GM12875 (cell line): ENCODE results near the gene PBRM1.

Source experiments
- H3K4me3 ChIP-seq: one replicate; pipeline ENCODE4 v1.5.1; 2011; ENCODE audit warnings: low read depth, low read length, control low read depth
- TF ChIP-seq, protein P1 (sequence below): IDR thresholded peaks from 2 replicates; pipeline ENCODE4 v1.5.1; 2011; ENCODE audit warnings: low read depth, mild to moderate bottlenecking, control low read depth, inconsistent platforms, low read length, moderate library complexity, borderline replicate concordance; ENCODE audit not compliant: insufficient read depth

PBRM1 gene

DNA sequence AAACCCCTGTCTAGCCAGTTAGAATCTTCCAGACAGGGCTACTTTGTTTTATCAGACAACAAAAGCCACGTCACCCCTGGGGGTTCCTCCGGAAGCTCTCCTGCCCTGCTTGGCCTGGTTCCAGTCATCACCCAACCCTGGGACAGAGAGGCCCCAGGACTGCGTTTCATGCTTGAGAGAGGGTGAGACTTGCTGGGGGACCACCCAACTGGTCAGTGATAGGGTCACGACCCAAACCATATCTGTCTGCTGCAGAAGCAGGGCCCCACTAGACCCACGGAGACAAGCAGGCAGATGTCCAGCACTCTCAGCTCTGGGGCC, 153.2 kb downstream of the PBRM1 start:
- TF ChIP-seq, protein P1, sequence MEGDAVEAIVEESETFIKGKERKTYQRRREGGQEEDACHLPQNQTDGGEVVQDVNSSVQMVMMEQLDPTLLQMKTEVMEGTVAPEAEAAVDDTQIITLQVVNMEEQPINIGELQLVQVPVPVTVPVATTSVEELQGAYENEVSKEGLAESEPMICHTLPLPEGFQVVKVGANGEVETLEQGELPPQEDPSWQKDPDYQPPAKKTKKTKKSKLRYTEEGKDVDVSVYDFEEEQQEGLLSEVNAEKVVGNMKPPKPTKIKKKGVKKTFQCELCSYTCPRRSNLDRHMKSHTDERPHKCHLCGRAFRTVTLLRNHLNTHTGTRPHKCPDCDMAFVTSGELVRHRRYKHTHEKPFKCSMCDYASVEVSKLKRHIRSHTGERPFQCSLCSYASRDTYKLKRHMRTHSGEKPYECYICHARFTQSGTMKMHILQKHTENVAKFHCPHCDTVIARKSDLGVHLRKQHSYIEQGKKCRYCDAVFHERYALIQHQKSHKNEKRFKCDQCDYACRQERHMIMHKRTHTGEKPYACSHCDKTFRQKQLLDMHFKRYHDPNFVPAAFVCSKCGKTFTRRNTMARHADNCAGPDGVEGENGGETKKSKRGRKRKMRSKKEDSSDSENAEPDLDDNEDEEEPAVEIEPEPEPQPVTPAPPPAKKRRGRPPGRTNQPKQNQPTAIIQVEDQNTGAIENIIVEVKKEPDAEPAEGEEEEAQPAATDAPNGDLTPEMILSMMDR, result no peak
- H3K4me3 ChIP-seq, result peak overlapping the region; percentile 80

DNA sequence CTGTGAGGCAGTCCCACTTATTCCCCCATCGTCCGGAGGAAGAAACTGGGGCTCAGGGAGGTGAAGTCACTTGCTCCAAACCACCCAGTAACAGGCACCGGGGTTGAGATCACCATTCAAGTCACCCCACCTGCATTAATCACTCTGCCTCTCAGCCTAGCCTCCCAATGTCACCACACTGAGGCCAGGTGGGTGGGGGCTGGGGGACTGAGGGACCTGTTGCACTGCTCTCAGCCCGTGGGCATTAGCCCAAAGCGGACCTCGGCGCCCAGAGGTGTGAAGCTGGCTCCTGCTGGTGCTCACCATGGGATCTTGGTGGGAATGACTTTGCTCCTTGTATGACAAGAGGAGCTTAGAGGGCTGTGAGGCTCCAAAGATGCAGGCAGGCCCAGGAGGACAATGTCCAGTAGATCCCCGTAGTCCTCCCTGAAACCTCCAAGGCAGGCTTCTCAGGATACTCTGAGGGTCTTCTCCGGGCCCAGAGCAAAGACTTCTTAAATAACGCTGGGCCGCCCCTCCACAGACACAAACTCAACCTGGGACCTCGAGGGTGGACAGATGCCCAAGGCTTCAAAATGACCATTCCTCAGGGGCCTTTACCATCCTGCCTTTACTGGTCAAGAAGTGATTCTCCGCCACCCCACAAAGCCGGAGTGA, 153.7 kb downstream of the PBRM1 start:
- TF ChIP-seq, protein P1, result no peak
- H3K4me3 ChIP-seq, result peak overlapping the region; percentile 80

DNA sequence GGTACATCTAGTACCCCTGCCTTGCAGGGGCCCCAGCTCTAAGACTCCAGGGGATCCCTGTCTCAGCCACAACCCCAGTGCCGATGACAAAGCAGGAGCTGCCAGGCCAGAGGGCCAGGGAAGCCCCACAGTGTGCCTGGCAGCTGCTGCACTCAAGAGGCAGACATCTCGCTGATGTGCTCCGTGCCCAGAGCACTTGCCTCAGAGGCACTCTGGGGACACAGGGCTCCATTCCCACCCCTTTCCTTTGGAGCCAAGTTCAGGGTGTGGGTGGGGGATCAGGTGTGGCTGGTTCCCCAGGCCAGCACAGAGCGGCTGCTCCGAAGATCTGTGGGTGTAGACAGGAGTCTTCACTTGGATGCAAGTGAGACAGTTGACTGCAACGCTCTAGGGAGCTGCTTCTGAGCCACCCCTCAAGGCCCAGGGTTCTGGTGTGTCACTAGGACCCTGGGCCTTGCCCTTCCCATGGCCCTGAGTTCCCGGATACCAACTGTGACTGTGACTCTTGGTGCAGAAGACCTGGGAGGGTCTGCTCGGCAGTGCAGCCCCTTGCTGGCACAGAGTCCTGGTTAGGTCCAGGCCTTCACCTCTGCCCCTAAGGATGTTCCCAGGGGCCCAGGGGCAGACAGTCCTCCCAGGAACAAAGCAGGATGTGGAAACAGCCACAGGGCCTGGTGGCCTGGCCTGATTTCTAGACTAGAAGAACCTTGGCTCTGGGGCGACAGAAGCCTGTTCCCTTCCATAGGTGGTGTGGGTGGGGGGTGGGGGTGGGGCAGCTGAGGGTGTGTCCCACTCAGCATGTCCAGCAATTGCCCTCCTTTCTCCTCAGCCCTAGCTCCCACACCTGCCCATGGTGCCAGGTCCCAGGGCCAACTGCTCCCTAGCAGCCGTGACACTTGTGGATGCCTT, 154.5 kb downstream of the PBRM1 start:
- TF ChIP-seq, protein P1, result no peak

DNA sequence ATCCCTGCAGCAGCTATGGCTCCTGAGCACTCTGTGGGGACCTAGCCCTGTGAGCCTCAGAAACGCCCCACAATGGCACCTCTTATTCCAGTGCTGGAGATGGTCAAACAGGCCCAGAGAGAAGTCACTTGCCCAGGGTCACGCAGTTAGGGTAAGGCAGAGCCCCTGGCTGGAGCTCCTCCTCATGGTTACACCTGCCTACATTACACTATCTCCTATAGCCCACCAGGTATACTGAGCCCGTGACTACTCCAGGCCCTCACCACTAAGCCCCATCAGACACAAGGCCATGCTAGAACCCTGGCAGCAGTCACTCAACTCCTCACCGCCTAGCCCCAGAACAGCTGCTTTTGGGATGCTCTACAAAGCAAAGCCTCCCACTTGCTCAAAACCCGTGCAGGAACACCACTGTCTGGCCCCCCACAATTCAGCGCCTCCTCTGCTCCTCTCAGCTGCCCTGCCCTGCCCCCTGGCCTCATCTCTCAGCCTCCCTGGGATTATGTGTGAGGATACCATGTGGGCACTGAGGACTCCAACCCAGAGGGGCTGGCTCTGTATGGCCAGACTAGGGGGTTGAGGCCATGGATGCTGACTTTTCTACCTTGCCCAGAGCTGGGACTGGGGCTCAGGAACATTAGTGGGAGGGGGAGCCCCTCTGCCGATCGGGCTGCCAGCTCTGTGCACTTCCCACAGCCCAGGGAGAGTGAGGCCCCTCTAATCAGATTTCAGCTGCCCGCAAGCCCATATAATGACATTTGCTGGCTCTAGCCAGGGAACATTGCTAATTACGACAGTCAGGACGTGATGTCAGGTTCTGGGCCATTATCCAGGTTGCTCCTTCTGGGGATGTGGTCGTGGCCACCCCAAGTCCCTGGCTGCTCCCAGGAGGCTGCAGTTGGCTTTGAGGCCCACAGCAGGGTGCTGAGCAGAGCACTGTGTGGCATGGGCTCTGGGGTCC, 156.1 kb downstream of the PBRM1 start:
- TF ChIP-seq, protein P1, result no peak
- H3K4me3 ChIP-seq, result no peak overlapping the region

More for the DNA sequence above, 154.5 kb downstream of the PBRM1 start:
- H3K4me3 ChIP-seq, result no peak overlapping the region

DNA sequence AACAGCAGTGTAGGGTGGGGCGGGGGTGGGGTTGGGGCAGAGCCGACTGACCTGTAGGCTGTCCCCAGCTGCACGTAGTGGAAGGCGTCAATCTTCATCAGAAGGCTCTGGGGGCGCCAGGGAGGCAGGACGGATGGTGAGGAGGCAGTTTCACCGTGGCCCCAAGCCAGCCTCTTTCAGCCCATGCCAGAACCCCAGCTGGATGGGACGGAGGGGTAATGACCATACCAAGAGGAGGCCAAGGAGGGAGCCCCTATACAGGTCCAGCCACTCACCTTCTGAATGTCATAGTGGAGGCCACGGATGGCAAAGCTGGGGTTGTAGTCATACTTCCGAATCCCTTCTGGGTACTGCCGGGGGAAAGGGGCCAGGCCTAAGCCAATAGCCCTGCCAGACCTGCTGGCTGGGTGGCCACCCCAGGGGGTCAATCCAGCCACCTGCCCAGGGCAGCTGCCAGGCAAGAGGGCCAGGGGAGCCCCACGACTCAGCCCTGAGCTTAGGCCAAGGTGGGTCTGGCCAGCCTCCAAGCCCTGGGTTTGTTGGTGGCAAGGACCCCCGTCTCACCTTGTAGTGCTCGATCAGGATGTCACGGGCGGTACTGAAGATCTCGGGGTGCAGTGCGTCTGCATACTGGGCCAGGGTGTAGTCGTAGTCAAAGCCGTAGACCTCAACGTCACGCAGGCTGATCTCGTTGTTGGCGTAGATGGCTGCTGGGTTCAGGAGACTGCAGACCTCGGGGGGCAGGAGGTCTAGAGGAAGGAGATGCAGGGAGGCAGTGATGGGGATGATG, 156.9 kb downstream of the PBRM1 start:
- TF ChIP-seq, protein P1, result no peak
- no peak overlapping the region for H3K4me3 ChIP-seq
